ENCODE measurements around the gene SBF2.
"Not testable (repeated sequence)": the region's sequence is repeated elsewhere in the genome, so short reads cannot be mapped to it uniquely, and the experiment has no call there.

The SBF2 gene

DNA sequence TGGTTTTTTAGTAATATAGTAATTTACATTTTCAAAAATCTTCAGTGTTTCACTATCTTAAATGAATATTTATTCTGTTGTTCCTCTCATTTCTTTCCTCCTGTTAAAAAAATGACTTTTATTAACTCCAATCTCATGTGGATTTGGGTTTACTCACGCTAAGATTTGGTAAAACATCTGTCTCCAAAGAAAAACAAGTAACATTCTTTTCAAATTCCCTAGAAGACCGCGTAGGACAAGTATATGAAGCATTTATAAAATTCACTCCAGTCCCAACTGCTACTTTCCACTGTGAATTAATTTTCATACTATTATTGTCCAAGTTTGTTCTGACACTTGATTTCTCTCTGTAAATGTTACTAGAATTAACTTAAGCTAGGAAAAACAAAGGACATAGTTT lies 26.2 kb downstream of the SBF2 start:
- DNase-seq (ENCODE audit: low read depth), result no peak

DNA sequence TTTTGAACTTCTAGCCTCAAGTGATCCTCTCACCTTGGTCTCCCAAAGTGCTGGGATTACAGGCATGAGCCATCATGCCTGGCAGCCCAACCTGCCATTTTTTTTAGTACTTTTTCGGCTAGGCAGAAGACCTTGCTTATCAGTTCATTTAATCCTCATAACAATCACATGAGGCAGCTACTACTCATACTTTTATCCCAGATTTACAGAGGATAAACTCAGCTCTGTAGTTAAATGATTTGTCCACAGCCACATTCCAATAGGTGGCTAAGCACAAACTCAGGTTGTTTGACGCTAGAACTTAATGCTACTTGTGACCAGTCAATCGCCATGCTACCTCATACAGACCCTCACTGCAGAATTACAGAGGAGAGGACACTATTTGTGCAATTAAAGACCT lies 28.1 kb downstream of the SBF2 start:
- DNase-seq (ENCODE audit: low read depth), result no peak

DNA sequence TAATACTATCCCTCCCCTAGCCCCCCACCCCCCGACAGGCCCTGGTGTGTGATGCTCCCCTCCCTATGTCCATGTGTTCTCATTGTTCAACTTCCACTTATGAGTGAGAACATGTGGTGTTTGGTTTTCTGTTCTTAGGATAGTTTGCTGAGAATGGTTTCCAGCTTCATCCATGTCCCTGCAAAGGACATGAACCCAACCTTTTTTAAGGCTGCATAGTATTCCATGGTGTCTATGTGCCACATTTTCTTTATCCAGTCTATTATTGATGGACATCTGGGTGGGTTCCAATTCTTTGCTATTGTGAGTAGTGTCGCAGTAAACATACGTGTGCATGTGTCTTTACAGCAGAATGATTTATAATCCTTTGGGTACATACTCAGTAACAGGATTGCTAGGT lies 29.3 kb downstream of the SBF2 start:
- not testable (repeated sequence) for DNase-seq (ENCODE audit: low read depth)

DNA sequence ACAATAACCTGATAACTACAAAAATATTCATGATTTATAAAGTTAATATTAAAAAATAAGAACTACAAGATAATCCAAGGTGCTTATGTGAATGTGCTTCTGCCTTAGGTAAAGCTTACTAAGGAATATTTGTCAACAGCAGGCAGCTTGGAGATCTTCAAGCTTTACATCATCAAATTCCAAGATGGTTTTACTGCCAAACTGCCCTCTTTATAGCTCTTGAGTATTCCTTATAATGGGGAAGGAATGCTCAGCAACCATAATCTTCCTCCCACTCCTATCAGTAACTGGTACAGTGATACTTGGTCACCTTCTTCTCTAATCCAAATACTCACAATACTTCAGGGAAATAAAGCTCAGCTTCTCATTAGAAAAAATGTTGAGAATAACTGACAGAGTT lies 30.1 kb downstream of the SBF2 start:
- no peak for DNase-seq (ENCODE audit: low read depth)

DNA sequence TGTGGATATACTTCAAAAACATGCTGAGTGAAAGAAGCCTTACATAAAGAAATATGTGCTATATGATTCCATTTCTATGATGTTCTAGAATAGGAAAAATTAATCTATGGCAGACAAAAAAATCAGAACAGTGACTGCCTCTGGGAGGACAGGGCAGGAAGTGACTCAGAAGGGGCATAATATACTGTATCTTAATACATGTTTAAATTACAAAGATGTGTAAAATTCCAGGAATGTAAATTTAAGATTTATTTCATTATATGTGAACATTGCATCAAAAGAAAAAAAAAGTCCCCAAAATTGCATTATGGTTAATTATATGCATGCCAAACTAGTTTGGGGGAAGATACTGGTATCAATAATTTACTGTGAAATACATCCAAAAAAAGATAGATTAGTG lies 32.2 kb downstream of the SBF2 start:
- no peak for DNase-seq (ENCODE audit: low read depth)

DNA sequence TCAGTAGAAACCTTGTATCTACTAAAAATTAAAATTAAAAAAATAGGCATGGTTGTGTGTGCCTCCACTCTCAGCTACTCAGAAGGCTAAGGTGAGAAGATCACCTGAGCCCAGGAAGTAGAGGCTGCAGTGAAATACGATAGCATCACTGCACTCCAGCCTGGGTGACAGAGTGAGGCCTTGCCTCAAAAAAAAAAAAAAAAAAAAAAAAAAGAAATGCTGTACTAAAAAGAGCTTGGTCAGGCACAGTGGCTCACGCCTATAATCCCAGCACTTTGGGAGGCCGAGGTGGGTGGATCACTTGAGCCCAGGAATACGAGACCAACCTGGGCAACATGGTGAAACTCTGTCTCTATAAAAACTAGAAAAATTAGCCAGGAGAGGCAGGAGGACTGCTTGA lies 36.5 kb downstream of the SBF2 start:
- no peak for DNase-seq (ENCODE audit: low read depth)

DNA sequence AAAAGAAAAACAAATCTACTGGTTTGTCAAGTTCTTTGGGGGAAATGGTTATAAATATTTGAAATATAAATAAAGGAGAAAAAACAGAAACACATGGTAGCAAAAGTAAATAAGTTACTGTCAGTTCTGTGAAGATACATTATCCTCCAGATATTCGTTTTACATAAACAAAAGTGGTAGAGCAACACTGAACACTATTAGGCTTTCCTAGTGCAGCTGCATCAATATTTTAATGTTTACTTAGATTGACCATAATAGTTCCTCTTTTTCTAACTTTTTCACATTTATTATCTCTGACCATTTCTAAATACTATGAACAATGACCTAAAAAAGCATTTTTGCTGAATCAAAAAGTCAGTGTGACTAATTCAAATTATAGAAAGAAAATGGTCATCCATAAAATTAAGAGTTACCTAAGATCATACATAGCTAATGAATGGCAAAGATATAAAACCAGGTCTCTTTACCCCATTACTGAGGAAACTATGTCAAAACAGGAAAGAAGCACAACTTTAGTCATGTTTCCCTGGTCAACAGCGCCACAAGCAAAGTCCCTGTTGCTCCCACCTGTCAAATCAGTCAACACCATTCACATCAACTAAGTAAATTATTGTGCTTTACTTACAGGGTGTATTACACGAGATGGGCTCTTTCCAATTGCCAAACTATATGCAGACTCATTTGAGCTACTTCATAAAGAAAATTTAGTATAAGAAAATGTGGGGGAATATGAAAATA lies 38.5 kb downstream of the SBF2 start:
- no peak for DNase-seq (ENCODE audit: low read depth)

DNA sequence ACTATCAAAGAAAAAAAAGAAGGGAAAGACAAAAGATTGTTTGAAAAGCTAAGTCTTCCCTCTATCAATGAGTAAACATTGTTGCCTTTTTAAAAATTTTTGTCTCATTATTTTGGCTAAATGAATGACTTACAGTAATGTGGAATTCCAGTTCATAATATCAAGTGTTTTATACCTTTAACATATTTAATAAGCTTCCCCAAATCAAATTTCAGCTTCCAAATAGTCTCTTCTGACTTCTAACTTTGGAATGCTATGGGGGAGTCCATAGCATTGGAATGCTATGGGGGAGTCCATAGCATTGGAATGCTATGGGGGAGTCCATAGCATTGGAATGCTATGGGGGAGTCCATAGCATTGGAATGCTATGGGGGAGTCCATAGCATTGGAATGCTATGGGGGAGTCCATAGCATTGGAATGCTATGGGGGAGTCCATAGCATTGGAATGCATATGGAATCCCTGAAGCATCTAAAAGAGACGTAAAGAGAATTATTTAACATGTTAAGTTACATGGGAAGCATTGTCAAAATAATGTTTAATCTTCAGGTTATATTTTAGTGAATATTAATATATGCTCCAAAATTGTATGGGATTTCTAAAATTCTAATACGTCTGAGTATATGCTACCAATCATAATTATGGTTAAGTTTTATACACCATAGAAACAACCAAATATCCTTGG lies 44.4 kb downstream of the SBF2 start:
- DNase-seq (ENCODE audit: low read depth), result not testable (repeated sequence)

DNA sequence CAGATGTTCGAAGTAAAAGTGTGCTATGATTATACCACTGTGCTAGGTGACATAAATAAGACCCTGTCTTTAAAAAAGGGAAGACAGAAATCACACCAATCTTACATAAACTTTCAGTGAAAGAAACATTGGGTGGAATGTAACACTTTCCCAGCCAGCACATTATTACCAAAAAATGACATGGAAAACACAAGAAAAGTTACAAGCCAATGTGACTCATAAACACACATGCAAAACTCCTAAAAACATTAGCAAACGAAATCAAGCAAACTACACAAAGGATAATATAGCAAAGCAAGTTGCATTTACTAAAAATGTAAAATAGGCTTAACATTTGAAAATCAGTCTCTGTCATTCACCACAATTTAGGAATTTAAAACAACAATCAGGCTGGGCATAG lies 47.0 kb downstream of the SBF2 start:
- DNase-seq (ENCODE audit: low read depth), result no peak

DNA sequence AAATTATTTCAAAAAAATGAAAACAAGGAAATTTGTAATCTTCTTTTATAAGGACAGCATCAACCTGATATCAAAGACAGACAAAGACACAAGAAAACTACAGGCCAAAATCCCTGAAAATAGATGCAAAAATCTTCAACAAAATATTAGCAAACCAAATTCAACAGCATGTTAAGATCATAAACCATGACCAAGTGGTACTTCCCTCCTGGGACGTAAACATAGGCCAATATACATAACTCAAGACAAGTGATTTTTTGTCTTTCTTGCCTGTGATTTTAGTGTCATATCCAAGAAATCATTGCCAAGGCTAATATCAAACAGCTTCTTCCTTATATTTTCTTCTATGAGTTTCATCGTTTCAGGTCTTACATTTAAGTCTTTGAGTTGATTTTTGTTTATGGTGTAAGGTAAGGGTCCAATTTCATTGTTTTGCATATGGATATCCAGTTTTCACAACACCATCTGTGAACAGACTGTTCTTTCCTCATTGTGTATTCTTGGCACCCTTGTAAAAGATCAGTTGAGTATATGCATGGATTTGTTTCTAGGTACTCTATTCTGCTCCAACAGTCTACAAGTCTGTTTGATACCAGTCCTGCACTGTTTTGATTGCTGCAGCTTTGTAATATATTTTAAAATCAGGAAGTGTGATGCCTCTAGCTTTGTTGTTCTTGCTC lies 50.0 kb downstream of the SBF2 start:
- no peak for DNase-seq (ENCODE audit: low read depth)

DNA sequence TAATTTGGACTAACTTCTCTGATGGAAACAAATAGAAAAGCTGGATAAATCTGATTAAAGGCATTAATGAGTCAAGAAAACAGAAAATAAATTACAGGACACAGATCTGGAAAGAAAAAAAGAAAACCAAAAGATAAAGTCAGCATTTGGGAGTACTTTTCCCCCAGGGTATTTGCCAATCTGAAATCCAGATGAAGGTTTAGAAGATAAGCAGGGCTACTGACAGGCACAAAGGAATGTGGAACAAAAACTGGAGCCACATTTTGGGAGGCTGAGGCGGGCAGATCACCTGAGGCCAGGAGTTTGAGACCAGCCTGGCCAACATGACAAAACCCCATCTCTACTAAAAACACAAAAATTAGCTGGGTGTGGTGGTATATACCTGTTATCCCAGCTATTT lies 57.2 kb downstream of the SBF2 start:
- DNase-seq (ENCODE audit: low read depth), result no peak

DNA sequence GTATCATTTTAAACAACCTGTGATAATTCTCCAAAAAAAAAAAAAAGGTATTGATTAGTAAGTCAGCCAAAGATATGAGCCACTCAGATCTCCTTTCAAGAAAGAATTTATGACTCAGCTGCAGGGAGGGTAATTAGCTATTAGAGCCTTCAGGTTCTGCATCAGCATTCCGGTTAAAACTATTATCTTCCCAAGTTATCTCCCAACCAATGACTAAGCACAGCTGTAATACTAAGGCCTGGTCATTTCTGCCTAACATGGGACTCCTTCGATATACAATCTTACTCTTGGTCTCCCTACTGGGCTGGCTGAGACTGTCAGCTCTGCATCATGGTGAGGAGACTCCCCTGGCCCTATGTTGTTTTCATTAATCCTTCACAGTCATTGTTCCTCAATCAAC lies 60.4 kb downstream of the SBF2 start:
- DNase-seq (ENCODE audit: low read depth), result no peak

DNA sequence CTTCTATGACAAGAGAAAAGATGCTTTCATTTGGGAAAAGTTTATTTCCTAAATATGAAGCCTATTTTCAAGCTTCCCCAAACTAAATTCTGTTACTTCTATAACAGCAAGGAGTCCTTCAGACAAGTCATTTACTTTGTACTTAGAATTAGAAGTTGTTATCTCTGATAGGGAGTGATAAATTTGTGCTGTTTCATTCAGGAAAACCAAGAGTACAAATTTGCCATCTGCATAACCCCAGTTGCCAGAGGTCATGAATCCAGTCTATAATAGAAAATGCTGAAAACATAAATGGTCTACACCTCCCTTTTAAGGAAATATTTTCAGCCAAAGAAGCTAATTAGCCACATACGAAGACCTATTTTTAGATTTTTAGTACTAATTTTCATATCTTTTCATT lies 61.3 kb downstream of the SBF2 start:
- DNase-seq (ENCODE audit: low read depth), result no peak

DNA sequence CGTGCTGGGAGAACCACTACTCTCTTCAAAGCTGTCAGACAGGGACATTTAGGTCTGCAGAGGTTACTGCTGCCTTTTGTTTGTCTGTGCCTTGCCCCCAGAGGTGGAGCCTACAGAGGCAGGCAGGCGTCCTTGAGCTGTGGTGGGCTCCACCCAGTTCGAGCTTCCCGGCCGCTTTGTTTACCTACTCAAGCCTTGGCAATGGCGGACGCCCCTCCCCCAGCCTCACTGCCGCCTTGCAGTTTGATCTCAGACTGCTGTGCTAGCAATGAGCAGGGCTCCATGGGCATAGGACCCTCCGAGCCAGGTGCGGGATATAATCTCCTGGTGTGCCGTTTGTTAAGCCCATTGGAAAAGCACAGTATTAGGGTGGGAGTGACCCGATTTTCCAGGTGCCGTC lies 62.2 kb downstream of the SBF2 start:
- DNase-seq (ENCODE audit: low read depth), result not testable (repeated sequence)

DNA sequence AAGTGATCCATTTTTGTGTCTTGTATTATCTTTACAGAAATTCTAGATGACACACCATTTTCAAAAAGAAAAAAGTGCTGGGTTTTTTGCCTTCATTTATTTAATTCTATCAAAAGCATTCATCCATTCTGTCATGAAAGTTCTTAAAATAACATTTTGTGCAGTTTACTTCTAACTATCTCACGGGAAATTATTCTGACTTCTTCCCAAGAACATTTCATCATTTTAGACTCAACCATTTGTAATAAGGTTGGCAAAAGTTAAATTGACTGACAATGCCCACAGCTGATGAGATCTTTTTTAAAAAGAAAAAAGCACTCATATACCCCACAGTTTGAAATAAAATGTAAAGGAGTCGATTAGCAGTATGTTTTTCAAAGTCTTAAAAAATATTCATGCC lies 68.5 kb downstream of the SBF2 start:
- DNase-seq (ENCODE audit: low read depth), result no peak

DNA sequence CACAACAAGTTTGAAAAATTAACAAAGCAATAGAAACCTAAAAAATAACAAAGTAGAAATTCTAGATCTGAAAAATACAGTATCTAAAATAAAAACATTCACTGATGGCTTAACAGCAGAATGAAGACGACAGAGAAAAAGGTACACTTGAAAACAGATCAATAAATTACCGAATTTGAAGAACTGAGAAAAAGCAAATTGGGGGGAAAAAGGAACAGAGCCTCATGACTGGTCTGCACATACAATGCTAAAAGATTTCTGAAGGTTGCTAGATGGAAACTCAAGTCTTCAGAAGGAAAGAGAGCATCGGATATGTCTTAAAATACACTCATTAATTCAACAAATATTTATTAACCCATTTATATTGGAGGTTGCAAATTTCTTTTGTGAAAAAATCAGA lies 71.6 kb downstream of the SBF2 start:
- no peak for DNase-seq (ENCODE audit: low read depth)

DNA sequence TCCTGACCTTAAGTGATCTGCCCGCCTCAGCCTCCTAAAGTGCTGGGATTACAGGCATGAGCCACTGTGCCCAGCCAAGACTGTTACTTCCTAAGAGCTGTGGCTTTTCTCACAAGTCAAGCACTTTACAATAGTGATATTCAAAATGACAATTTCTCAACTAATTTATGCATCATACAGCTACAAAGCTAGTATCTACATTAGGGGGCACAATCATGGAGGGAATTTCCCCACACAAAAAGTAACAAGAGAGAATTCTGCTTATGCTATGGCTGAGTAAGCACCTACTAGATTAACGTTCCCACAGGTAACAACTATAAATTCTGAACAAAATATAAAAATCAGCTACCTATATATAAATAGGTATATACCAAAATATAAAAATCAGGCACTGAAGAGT lies 72.7 kb downstream of the SBF2 start:
- no peak for DNase-seq (ENCODE audit: low read depth)

DNA sequence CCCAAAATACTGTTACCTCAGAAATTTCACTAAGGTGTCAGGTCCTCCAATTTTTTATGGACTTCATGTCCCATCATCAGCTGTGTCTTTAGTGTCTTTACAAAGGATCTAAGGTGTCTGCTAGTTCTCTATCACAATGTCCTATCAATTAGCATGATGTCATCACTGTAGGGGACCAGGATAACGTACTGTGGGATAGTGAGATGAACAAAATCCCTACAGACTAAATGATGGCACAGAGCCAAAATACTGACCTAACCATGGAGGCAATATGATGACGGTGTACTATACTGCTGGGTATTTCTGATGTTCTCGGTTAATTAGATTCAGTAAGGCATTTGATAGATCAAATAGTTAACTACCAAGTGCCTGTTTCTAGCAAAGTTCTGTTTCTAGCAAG lies 82.5 kb downstream of the SBF2 start:
- no peak for DNase-seq (ENCODE audit: low read depth)

DNA sequence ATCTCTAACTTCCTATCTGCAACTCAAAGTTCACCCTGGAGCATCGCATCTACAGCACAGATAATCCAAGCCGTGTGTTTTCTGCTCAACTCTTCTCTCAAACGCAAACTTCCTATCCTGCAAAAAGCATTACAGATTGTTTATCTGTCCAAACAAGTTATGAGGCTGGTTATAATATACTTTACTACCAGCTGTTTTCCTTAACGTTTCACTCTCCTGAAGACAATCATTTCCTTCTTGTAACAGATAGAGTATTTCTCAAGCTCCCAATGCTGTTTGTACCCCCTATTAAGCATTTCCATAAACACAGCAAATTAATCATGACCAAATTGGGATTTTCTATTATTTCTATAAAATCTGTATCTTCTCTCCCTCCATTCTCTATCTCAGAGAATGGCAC lies 84.7 kb downstream of the SBF2 start:
- DNase-seq (ENCODE audit: low read depth), result no peak

DNA sequence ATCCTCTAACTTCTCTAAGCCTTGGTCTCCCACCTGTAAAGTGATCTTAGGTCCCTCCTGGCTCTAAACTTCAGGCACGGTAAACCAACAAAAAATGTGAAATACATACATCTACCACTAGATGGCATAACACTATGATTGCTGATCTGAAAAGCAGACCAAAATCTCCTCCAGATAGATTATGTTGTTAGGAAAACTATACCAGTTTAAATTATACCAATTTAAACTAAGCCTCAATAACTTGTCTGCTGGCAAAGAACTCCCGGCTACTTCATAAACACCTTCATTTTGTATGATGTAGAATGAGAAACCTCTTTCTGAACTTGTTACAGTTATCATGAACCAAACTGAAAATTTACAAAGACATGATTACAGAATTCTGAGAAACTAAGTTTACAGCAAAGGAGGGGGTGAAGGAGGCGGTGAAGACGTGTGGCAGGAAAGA lies 85.9 kb downstream of the SBF2 start:
- no peak for DNase-seq (ENCODE audit: low read depth)

DNA sequence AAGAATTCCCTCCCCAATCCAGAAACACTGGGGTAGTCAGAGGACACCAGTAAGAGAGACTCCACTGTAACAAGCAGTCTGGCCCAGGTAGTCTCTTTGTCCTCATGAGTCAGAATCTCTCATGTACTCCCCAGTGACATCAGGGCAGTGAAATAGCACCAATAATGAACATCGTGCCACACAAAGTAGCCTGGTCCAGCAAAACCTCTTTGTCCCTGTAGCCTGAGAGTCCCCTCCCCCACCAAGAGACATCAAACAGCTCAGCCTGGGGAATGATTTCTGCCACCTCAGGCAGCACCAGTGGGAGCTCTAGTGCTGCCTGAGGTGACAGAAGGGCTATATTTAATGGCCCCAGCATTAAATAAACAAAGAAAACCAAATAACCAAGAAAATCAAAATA lies 88.1 kb downstream of the SBF2 start:
- DNase-seq (ENCODE audit: low read depth), result no peak

DNA sequence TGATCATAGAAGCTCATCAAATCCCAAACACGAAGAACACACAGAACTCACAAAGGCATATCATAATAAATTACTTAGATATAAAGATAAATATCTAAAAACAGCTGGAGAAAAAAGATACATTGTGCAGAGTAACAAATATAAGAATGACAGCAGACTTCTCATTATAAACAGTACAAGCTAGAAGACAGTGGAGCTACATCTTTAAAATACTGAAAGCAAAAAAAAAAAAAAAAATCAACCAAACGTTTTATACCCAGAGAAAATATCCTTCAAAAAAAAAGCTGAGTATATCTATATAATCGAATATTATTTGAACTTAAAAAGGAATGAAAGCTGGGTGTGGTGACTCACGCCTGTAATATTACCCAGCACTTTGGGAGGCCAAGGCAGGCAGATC lies 90.0 kb downstream of the SBF2 start:
- no peak for DNase-seq (ENCODE audit: low read depth)

DNA sequence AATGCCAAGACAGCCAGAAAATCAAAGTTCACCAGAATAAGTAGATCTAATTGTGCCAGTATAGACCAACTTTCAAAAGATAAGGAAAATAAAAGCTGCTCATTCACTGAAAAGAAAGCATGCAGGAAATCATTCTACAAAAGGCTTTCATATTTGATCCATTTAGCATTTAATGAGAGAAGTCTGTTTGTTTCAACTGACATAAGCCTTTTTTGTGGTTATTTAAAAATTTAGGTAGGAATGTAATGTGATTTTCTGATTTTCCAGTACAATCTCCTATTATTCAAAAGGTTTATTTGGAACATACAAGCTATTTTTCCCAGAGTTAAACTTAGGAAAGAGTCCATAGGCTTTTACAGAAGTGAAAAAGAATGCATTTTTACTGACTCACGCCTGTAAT lies 92.7 kb downstream of the SBF2 start:
- no peak for DNase-seq (ENCODE audit: low read depth)

Data from activated T-cell treated with anti-CD3 and anti-CD28 coated beads for 24 hours (primary cell).